ENCODE measurements around the gene ACVR2A.

ACVR2A gene

GRCh38 chr2:147855316-147855715, 10.5 kb downstream of the ACVR2A start:
- DNase-seq (ENCODE audit: low spot score) = no peak

GRCh38 chr2:147855977-147856376, 11.1 kb downstream of the ACVR2A start:
- DNase-seq (ENCODE audit: low spot score) = no peak

GRCh38 chr2:147860009-147860408, 15.2 kb downstream of the ACVR2A start:
- DNase-seq (ENCODE audit: low spot score) = no peak

- no peak for DNase-seq (ENCODE audit: low spot score)
Measured at GRCh38 chr2:147862859-147863516, 18.2 kb downstream of the ACVR2A start.

- DNase-seq (ENCODE audit: low spot score) = no peak
Measured at GRCh38 chr2:147863835-147864234, 19.0 kb downstream of the ACVR2A start.

- no peak for DNase-seq (ENCODE audit: low spot score)
Measured at GRCh38 chr2:147865560-147865959, 20.7 kb downstream of the ACVR2A start.

GRCh38 chr2:147867050-147867449, 22.2 kb downstream of the ACVR2A start:
- no peak for DNase-seq (ENCODE audit: low spot score)

GRCh38 chr2:147869934-147870333, 25.1 kb downstream of the ACVR2A start:
- DNase-seq (ENCODE audit: low spot score) = no peak

- no peak for DNase-seq (ENCODE audit: low spot score)
Measured at GRCh38 chr2:147872967-147873366, 28.1 kb downstream of the ACVR2A start.

- DNase-seq (ENCODE audit: low spot score) = no peak
Measured at GRCh38 chr2:147873859-147874483, 29.1 kb downstream of the ACVR2A start.

GRCh38 chr2:147879846-147880245, 35.0 kb downstream of the ACVR2A start:
- DNase-seq (ENCODE audit: low spot score) = no peak

- DNase-seq (ENCODE audit: low spot score) = no peak
Measured at GRCh38 chr2:147882631-147883030, 37.8 kb downstream of the ACVR2A start.

GRCh38 chr2:147884830-147885229, 40.0 kb downstream of the ACVR2A start:
- no peak for DNase-seq (ENCODE audit: low spot score)

GRCh38 chr2:147886136-147886535, 41.3 kb downstream of the ACVR2A start:
- DNase-seq (ENCODE audit: low spot score) = no peak

- no peak for DNase-seq (ENCODE audit: low spot score)
Measured at GRCh38 chr2:147888680-147889079, 43.9 kb downstream of the ACVR2A start.

- DNase-seq (ENCODE audit: low spot score) = no peak
Measured at GRCh38 chr2:147904051-147904450, 59.2 kb downstream of the ACVR2A start.

- no peak for DNase-seq (ENCODE audit: low spot score)
Measured at GRCh38 chr2:147909178-147909577, 64.3 kb downstream of the ACVR2A start.

- peak; percentile 69 for DNase-seq (ENCODE audit: low spot score)
Measured at GRCh38 chr2:147910990-147911473, 66.2 kb downstream of the ACVR2A start.

GRCh38 chr2:147913701-147914480, 69.1 kb downstream of the ACVR2A start:
- DNase-seq (ENCODE audit: low spot score) = no peak

GRCh38 chr2:147916067-147916466, 71.2 kb downstream of the ACVR2A start:
- no peak for DNase-seq (ENCODE audit: low spot score)

- DNase-seq (ENCODE audit: low spot score) = no peak
Measured at GRCh38 chr2:147916723-147917122, 71.9 kb downstream of the ACVR2A start.

- no peak for DNase-seq (ENCODE audit: low spot score)
Measured at GRCh38 chr2:147917161-147917560, 72.3 kb downstream of the ACVR2A start.

GRCh38 chr2:147923846-147924245, 79.0 kb downstream of the ACVR2A start:
- no peak for DNase-seq (ENCODE audit: low spot score)
